IMR-90 (cell line): ENCODE results near the gene NR1H4. TPM values are rescaled to one million over a fixed set of nuclear protein-coding genes. Genes with fewer than 3 reads are reported as not detected.

Experiments
- ATAC-seq: fragments of 200-7000 bp; cut with Tn5 transposase; 2 replicates; pipeline ENCODE4 v1.9.1; 2020; ENCODE audit warnings: low read depth, mild to moderate bottlenecking, moderate library complexity
- BruUV-seq: library from RNA; stranded (reverse); fragments of 400-500 nt; replicated peaks from 2 replicates; lab custom pipeline; 2021; lab: Mats Ljungman, UMichigan
- CTCF ChIA-PET: fragments of 300-600 bp; formaldehyde crosslinking; extraction: SDS; loops from one replicate; lab custom pipeline; 2021; ENCODE audit warnings: antibody characterized with exemption; lab: Yijun Ruan, JAX
- POLR2A ChIA-PET: fragments of 300-600 bp; sonication (Branson Sonifier 250); formaldehyde crosslinking; loops from one replicate; lab custom pipeline; 2022; ENCODE audit warnings: antibody characterized with exemption; ENCODE audit not compliant: unreplicated experiment; lab: Charles Lee
- DNase-seq: peaks from one replicate; pipeline ENCODE4 v3.0.0; 2013
- H2AFZ ChIP-seq: replicated peaks from 2 replicates; pipeline ENCODE3; 2013; ENCODE audit warnings: low read length, mild to moderate bottlenecking; ENCODE audit not compliant: poor library complexity
- H2AK5ac ChIP-seq: 2 replicates; pipeline ENCODE4 v1.6.1; 2013; ENCODE audit warnings: low read depth, low read length, inconsistent platforms
- H2AK9ac ChIP-seq: replicated peaks from 2 replicates; pipeline ENCODE3; 2013; ENCODE audit warnings: mild to moderate bottlenecking, low read depth, low read length, moderate library complexity; ENCODE audit not compliant: poor library complexity
- H2BK120ac ChIP-seq: 2 replicates; pipeline ENCODE4 v1.6.1; 2013; ENCODE audit warnings: low read depth, low read length, inconsistent platforms
- H2BK15ac ChIP-seq: 3 replicates; pipeline ENCODE4 v1.6.1; 2013; ENCODE audit warnings: low read depth, low read length, inconsistent platforms
- H2BK20ac ChIP-seq: 2 replicates; pipeline ENCODE4 v1.6.1; 2013; ENCODE audit warnings: low read depth, mild to moderate bottlenecking, inconsistent platforms, low read length, moderate library complexity
- H2BK5ac ChIP-seq: 2 replicates; pipeline ENCODE4 v1.6.1; 2013; ENCODE audit warnings: mild to moderate bottlenecking, low read depth, low read length, inconsistent platforms; ENCODE audit not compliant: poor library complexity, severe bottlenecking
- H3K14ac ChIP-seq: replicated peaks from 2 replicates; pipeline ENCODE4 v1.6.1; 2013; ENCODE audit warnings: low read depth, low read length, inconsistent platforms
- H3K18ac ChIP-seq: 2 replicates; pipeline ENCODE4 v1.6.1; 2013; ENCODE audit warnings: low read depth, low read length, control low read depth
- H3K23ac ChIP-seq: 2 replicates; pipeline ENCODE4 v1.6.1; 2013; ENCODE audit warnings: low read depth, low read length, inconsistent platforms
- H3K27ac ChIP-seq: 2 replicates; pipeline ENCODE4 v1.5.1; 2013; ENCODE audit warnings: mild to moderate bottlenecking, control low read depth, low read length; ENCODE audit not compliant: insufficient read depth
- H3K27me3 ChIP-seq: 2 replicates; pipeline ENCODE4 v1.6.1; 2013; ENCODE audit warnings: low read length; ENCODE audit not compliant: control insufficient read depth, insufficient read depth
- H3K36me3 ChIP-seq: 2 replicates; pipeline ENCODE4 v1.6.1; 2013; ENCODE audit warnings: low read length, mixed read lengths; ENCODE audit not compliant: control insufficient read depth, insufficient read depth
- H3K4ac ChIP-seq: 2 replicates; pipeline ENCODE4 v1.6.1; 2013; ENCODE audit warnings: low read depth, low read length, inconsistent platforms
- H3K4me1 ChIP-seq: 2 replicates; pipeline ENCODE4 v1.6.1; 2013; ENCODE audit warnings: low read length, mixed read lengths; ENCODE audit not compliant: control insufficient read depth, insufficient read depth
- H3K4me2 ChIP-seq: 2 replicates; pipeline ENCODE4 v1.6.1; 2013; ENCODE audit warnings: low read depth, mild to moderate bottlenecking, control low read depth, low read length, moderate library complexity
- H3K4me3 ChIP-seq: 2 replicates; pipeline ENCODE4 v1.5.1; 2013; ENCODE audit warnings: low read depth, mild to moderate bottlenecking, control low read depth, low read length, moderate library complexity; ENCODE audit not compliant: insufficient read depth
- H3K56ac ChIP-seq: 2 replicates; pipeline ENCODE4 v1.6.1; 2013; ENCODE audit warnings: low read length, inconsistent platforms; ENCODE audit not compliant: insufficient read depth; ENCODE audit errors: extremely low read depth
- H3K79me1 ChIP-seq, 2 experiments: 2 replicates each; pipeline ENCODE4 v1.6.1; 2013; ENCODE audit warnings: low read length in 2 of 2, inconsistent platforms in 1 of 2, low read depth in 1 of 2
- H3K9ac ChIP-seq: 2 replicates; pipeline ENCODE4 v1.6.1; 2013; ENCODE audit warnings: low read depth, low read length, control low read depth
- H3K9me1 ChIP-seq: 2 replicates; pipeline ENCODE4 v1.6.1; 2013; ENCODE audit warnings: low read length, inconsistent platforms; ENCODE audit not compliant: insufficient read depth
- H3K9me3 ChIP-seq: 2 replicates; pipeline ENCODE4 v1.6.1; 2013; ENCODE audit warnings: low read length; ENCODE audit not compliant: control insufficient read depth, insufficient read depth
- H4K20me1 ChIP-seq: 2 replicates; pipeline ENCODE4 v1.6.1; 2013; ENCODE audit warnings: low read length, inconsistent platforms; ENCODE audit not compliant: insufficient read depth
- H4K5ac ChIP-seq: 2 replicates; pipeline ENCODE4 v1.6.1; 2013; ENCODE audit warnings: mild to moderate bottlenecking, low read depth, low read length, control low read depth
- H4K8ac ChIP-seq, 2 experiments: 2 replicates each; pipeline ENCODE4 v1.6.1; 2013; ENCODE audit warnings: low read depth in 2 of 2, low read length in 2 of 2, control low read depth in 1 of 2, inconsistent platforms in 1 of 2
- H4K91ac ChIP-seq: 2 replicates; pipeline ENCODE4 v1.6.1; 2013; ENCODE audit warnings: low read depth, low read length, inconsistent platforms; ENCODE audit not compliant: insufficient read depth
- CEBPB ChIP-seq: IDR thresholded peaks from 2 replicates; pipeline ENCODE4 v1.6.1; 2012; ENCODE audit warnings: low read depth, low read length, improper control_type of control experiment
- CHD1 ChIP-seq: IDR thresholded peaks from 2 replicates; pipeline ENCODE4 v1.6.1; 2012; ENCODE audit warnings: low read depth, low read length, improper control_type of control experiment
- CTCF ChIP-seq: conservative IDR thresholded peaks from 2 replicates; pipeline ENCODE4 v1.5.1; 2012; ENCODE audit warnings: mild to moderate bottlenecking, low read depth, low read length, improper control_type of control experiment
- FOS ChIP-seq: fragments of 150-350 bp; IDR thresholded peaks from 2 replicates; pipeline ENCODE4 v1.6.1; 2016; ENCODE audit warnings: low read depth, low read length
- MAZ ChIP-seq: IDR thresholded peaks from 2 replicates; pipeline ENCODE4 v1.6.1; 2012; ENCODE audit warnings: low read depth, mild to moderate bottlenecking, low read length, improper control_type of control experiment, moderate library complexity, borderline replicate concordance
- MXI1 ChIP-seq: IDR thresholded peaks from 2 replicates; pipeline ENCODE4 v1.6.1; 2012; ENCODE audit warnings: low read depth, mild to moderate bottlenecking, low read length, moderate library complexity, borderline replicate concordance
- SMC3 ChIP-seq: fragments of 150-350 bp; IDR thresholded peaks from 2 replicates; pipeline ENCODE4 v1.6.1; 2016; ENCODE audit warnings: low read depth, mild to moderate bottlenecking, antibody characterized with exemption, low read length, moderate library complexity
- USF2 ChIP-seq: fragments of 150-350 bp; IDR thresholded peaks from 2 replicates; pipeline ENCODE4 v1.6.1; 2017; ENCODE audit warnings: mild to moderate bottlenecking, antibody characterized with exemption, low read length, low read depth
- WGBS, 2 experiments: methylation state at CpG; one replicate each; pipeline versions ENCODE4 v1.1.5 to v1.1.7; 2013; ENCODE audit warnings: missing lambda C conversion rate in 2 of 2; ENCODE audit not compliant: insufficient read length in 1 of 2; ENCODE audit errors: extremely low coverage in 2 of 2; 5-methylcytosine and 5-hydroxymethylcytosine counted together
- dilution Hi-C: fragments of 300-500 bp; cut with HindIII; formaldehyde crosslinking; loops from one replicate; pipeline ENCODE4 v1.14.3; 2018; ENCODE audit warnings: low sequenced_read_pairs; ENCODE audit not compliant: unreplicated experiment
- in situ Hi-C: fragments of 300-500 bp; cut with MboI; formaldehyde crosslinking; loops from 3 replicates; pipeline ENCODE4 v1.14.3; 2019; ENCODE audit warnings: low sequenced_read_pairs, inconsistent platforms, mixed read lengths
- intact Hi-C: fragments of 100-400 bp; cut with micrococcal nuclease; formaldehyde crosslinking; loops from 2 replicates; pipeline ENCODE4 v1.10.0; 2022
- polyA plus RNA-seq, 3 experiments: library from polyadenylated mRNA; depleted of rRNA; stranded (reverse); fragments of >200 nt; gene quantifications; 2 replicates each; pipeline ENCODE4 v1.2.3, GENCODE V29; 2012; ENCODE audit warnings: low replicate concordance in 1 of 3
- total RNA-seq: library from RNA; depleted of rRNA; stranded (reverse); fragments of >200 nt; gene quantifications from 2 replicates; pipeline ENCODE4 v1.2.3, GENCODE V29; 2012

Gene NR1H4
- total and polyA plus RNA-seq, 2 of the 4 experiments (the other 2 are of a cell fraction): not detected

GRCh38 chr12:100610666-100611430, 137.2 kb downstream of the NR1H4 start:
- H3K4ac ChIP-seq: no peak overlapping the region
- TF ChIP-seq CTCF (no peak), MXI1 (no peak), CEBPB (no peak), SMC3 (no peak), USF2 (no peak), CHD1 (no peak), MAZ (no peak), FOS (no peak)
- H2BK15ac ChIP-seq: no peak overlapping the region
- ChIA-PET CTCF (no interaction called here), POLR2A (no interaction called here)
- H2AFZ ChIP-seq: no peak overlapping the region
- ATAC-seq (no peak; the same call in 1 of the 2 replicates), DNase-seq (peak; percentile 32)
- no peaks in the 10 kb centered on the region for H3K27me3 ChIP-seq
- in situ Hi-C loops: no loop called here
- H3K4me1 ChIP-seq: no peaks in the 10 kb centered on the region
- no peak overlapping the region for H4K91ac ChIP-seq
- H3K23ac ChIP-seq: no peak overlapping the region
- H3K4me2 ChIP-seq: no peak overlapping the region
- dilution Hi-C loops: no loop called here
- no peak overlapping the region for H2BK120ac ChIP-seq
- no peak overlapping the region for H3K4me3 ChIP-seq
- no peak overlapping the region for H3K56ac ChIP-seq
- H2AK5ac ChIP-seq: no peak overlapping the region
- no peak overlapping the region for H2BK5ac ChIP-seq
- no peak overlapping the region for H2AK9ac ChIP-seq
- BruUV-seq: no TSS peak
- no peak overlapping the region for H3K27ac ChIP-seq
- intact Hi-C loops: no loop called here
- no peak overlapping the region for H2BK20ac ChIP-seq
- no CpG with 5 or more reads among the region's 4 CpGs for WGBS, 2 experiments
- H3K14ac ChIP-seq: no peak overlapping the region
- H4K8ac ChIP-seq: no peak overlapping the region
- H3K9me3 ChIP-seq: no peaks in the 10 kb centered on the region
- no peak overlapping the region for H3K18ac ChIP-seq
- no peaks in the 10 kb centered on the region; the same call in 1 of the 2 replicates for H3K9me1 ChIP-seq
- no peak overlapping the region for H3K9ac ChIP-seq
- H3K79me1 ChIP-seq: peaks cover 16% of the 10 kb centered on the region in 2 experiments
- H4K5ac ChIP-seq: no peak overlapping the region
- no peaks in the 10 kb centered on the region for H4K20me1 ChIP-seq
- peaks cover 2% of the 10 kb centered on the region; the same call in 1 of the 2 replicates for H3K36me3 ChIP-seq
